GM19452 (cell line): ENCODE data around the gene OR5M10.
"Not testable (repeated sequence)": the region's sequence is repeated elsewhere in the genome, so short reads cannot be mapped to it uniquely, and the experiment has no call there.

Experiments
- ATAC-seq: cut with Tn5 transposase; IDR thresholded peaks from one replicate; pipeline ENCODE4 v1.9.1; 2021; ENCODE audit not compliant: unreplicated experiment

OR5M10 gene

DNA sequence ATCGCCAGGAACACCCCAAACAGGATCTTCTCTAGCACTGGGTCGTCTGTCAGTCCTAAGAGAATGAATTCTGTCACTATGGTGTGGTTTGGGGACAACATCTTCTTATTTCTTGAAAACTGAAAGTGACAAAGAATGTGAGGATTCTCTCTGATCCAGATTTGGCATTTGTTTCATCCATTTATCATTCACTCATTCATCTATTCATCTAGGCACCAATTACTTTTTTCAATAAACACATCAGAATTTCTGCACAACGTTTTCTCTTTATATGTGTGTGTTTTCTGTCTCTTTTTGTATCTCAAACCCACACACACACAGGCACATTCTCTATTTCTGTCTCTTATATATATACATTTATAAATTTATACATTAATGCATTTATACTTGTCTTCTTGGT is at the start of gene OR5M10:
OR5M10 (minus strand) TSS at position 101 of the 400 bp plus-strand sequence; CDS start at position 101, 0 bp downstream.
- ATAC-seq: no peak

DNA sequence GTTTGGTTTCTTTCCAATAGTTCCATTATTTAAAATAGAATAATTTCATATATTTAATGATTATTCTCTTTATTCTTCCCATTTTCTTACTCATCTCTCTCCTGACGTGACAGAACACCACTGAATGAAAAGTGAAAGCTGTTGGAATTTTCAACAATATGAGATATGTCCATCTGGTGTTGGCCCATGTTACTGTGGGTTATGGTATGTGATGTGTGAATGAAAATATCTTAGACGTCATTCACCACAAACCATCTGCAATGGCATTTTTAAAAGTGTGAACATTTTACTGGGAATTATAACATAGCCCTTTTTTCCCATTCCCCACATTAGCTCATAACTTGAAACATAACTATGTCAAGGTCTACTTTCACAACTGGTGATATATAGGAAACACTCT is 48.4 kb upstream of the OR5M10 start:
- no peak for ATAC-seq

- no peak for ATAC-seq
Observed at GRCh38 chr11:56624661-56625110, 47.2 kb upstream of the OR5M10 start.

DNA sequence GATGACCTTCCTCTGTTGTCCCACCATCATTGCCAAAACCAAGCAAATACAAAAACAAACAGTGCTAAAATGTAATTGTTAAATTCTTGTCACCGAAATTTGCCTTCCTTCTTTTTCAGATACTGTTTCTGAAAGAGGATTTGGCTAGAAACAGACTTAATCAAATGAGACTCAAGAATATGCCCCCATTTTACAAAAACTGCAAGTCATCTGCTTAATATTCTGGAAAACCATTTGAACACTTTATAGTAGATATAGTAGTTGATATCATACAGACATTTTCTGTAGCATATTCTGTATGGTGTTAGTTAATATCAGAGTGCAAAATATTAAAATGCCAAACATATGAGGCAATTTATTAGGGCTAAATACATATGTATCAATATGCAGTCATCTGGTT is 33.7 kb upstream of the OR5M10 start:
- no peak for ATAC-seq

DNA sequence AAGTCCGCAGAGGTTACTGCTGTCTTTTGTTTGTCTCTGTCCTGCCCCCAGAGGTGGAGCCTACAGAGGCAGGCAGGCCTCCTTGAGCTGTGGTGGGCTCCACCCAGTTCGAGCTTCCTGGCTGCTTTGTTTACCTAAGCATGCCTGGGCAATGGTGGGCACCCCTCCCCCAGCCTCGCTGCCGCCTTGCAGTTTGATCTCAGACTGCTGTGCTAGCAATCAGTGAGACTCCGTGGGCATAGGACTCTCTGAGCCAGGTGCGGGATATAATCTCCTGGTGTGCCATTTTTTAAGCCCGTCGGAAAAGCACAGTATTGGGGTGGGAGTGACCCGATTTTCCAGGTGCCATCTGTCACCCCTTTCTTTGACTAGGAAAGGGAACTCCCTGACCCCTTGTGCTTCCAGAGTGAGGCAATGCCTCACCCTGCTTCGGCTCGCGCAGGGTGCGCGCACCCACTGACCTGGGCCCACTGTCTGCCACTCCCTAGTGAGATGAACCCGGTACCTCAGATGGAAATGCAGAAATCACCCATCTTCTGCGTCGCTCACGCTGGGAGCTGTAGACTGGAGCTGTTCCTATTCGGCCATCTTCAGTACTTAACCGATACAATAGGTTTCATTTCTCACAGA is 14.7 kb upstream of the OR5M10 start:
- not testable (repeated sequence) for ATAC-seq

- ATAC-seq: no peak
Observed at GRCh38 chr11:56558574-56558973, 18.9 kb downstream of the OR5M10 start.

GRCh38 chr11:56554691-56555090 is 22.8 kb downstream of the OR5M10 start:
- not testable (repeated sequence) for ATAC-seq

DNA sequence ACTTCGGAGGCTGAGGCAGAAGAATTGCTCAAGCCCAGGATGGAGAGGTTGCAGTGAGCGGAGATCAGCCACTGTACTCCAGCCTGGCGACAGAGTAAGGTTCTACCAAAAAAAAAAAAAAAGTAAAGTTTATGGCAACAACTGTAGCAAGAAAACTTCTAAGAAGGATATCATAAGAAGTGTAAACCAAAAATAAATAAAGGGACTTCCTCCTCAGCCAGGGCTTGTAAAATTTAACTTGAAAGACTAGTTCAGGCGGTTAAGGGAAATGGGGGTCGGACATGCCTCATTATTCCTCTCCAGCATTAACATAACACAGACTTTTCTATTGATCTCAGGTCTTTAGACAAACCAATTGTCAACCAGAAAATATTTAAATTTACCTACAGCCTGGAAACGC is 32.0 kb downstream of the OR5M10 start:
- no peak for ATAC-seq

DNA sequence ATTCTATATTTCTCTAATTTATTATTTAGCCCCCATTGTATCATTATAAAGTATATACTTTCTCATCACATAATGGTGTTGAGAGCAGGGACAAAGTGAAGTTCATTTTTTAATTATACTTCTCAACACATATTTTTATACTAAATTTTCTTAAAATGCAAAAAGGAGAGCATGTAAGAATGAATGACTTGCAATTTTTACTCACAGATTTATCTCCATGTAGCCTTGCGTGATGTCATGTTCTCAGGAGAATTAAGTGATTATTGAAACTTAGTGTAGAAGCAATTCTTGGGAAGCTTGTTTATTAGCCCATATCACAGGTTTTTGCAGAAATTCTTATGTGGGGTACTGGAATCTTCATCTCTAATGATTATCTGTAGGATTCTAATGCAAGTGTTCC is 33.8 kb downstream of the OR5M10 start:
- no peak for ATAC-seq

DNA sequence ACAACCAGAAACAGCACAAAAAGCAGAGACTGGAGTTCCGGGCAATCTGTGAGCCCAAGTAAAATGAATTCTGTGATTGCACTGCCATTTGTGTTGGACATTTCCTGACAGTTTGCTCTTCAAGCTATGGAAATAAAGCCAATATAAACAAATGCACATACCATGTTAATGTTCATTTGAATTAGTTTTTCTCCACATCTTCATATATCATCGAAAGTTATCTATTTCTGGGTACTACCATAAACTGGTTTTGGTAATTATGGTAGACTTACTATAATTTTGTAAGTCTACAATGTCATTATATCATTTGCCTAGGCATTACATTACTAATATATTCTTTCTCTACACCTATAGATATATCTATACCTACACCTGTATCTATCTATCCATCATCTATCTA is 34.4 kb downstream of the OR5M10 start, which contains the start of gene OR5M11:
OR5M11 (minus strand) TSS at position 101 of the 400 bp plus-strand sequence; CDS start at position 101, 0 bp downstream.
- no peak for ATAC-seq

GRCh38 chr11:56533054-56533740 is 44.3 kb downstream of the OR5M10 start:
- no peak for ATAC-seq

DNA sequence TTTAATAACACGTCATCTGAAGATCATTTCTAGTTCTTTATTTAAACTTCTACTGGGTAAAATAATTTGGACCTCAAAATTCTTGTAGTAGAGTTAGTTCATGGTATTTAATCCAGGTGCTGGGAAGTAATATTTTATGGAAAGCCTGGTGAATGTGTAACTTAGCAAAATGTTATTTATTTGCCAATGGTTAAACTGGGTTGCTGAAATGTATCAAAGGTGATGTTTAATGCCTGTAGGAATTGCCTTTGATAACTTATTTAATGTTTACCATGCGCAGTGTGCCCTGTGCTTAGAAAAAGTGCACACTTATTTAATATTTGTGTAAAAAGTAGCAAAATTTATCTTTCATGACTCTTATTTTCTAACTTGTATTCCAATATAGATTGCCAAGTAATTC is 45.7 kb downstream of the OR5M10 start:
- ATAC-seq: no peak
